WTC11 (cell line): Measurements from ENCODE around the gene ZNF724. TPM values are rescaled to one million over a fixed set of nuclear protein-coding genes. Genes with fewer than 3 reads are reported as not detected.
"Not testable (repeated sequence)": the region's sequence is repeated elsewhere in the genome, so short reads cannot be mapped to it uniquely, and the experiment has no call there.

Source experiments
- ATAC-seq: fragments of 200-7000 bp; cut with Tn5 transposase; 2 replicates; pipeline ENCODE4 v1.10.0; 2021; ENCODE audit warnings: mild to moderate bottlenecking, moderate library complexity
- CTCF ChIA-PET: fragments of 300-600 bp; sonication (Branson Sonifier 250); formaldehyde crosslinking; loops from one replicate; lab custom pipeline; 2021; ENCODE audit warnings: antibody characterized with exemption; lab: Charles Lee
- POLR2A ChIA-PET: fragments of 350-600 bp; sonication (Branson Sonifier 250); formaldehyde crosslinking; loops from one replicate; lab custom pipeline; 2021; ENCODE audit warnings: antibody characterized with exemption; lab: Charles Lee
- DNase-seq: peaks from one replicate; pipeline ENCODE4 v3.0.0; 2021; ENCODE audit warnings: low spot score
- H3K27ac Mint-ChIP-seq: 2 replicates; pipeline ENCODE4 v1.8.0; 2021; ENCODE audit warnings: mixed read lengths
- H3K27me3 Mint-ChIP-seq: 2 replicates; pipeline ENCODE4 v1.8.0; 2021; ENCODE audit warnings: low read depth, mild to moderate bottlenecking, moderate library complexity, mixed read lengths
- H3K36me3 Mint-ChIP-seq: 2 replicates; pipeline ENCODE4 v1.8.0; 2021; ENCODE audit warnings: mixed read lengths
- H3K4me1 Mint-ChIP-seq: 2 replicates; pipeline ENCODE4 v1.8.0; 2022; ENCODE audit warnings: mixed read lengths
- H3K4me3 Mint-ChIP-seq: 2 replicates; pipeline ENCODE4 v1.8.0; 2021; ENCODE audit warnings: mild to moderate bottlenecking, moderate library complexity, mixed read lengths
- H3K9me3 Mint-ChIP-seq: 2 replicates; pipeline ENCODE4 v1.8.0; 2021; ENCODE audit warnings: mixed read lengths
- AR ChIP-seq: fragments of 250-450 bp; sonication (Bioruptor Pico); IDR thresholded peaks from 2 replicates; pipeline ENCODE4 v1.9.0; 2021; ENCODE audit warnings: mild to moderate bottlenecking
- CREB1 ChIP-seq: sonication (generic); formaldehyde crosslinking; IDR thresholded peaks from 2 replicates; pipeline ENCODE4 v1.8.0; 2023; ENCODE audit warnings: mild to moderate bottlenecking, missing genetic modification reagents
- FOXJ3 ChIP-seq: sonication (generic); formaldehyde crosslinking; IDR thresholded peaks from 2 replicates; pipeline ENCODE4 v1.9.0; 2021; ENCODE audit warnings: missing genetic modification reagents, mild to moderate bottlenecking, borderline replicate concordance
- GABPB1 ChIP-seq: sonication (generic); formaldehyde crosslinking; IDR thresholded peaks from 2 replicates; pipeline ENCODE4 v1.8.1; 2023; ENCODE audit warnings: mild to moderate bottlenecking, missing genetic modification reagents
- IRF1 ChIP-seq: sonication (generic); formaldehyde crosslinking; IDR thresholded peaks from 2 replicates; pipeline ENCODE4 v1.8.0; 2023; ENCODE audit warnings: missing genetic modification reagents
- MAX ChIP-seq: sonication (generic); formaldehyde crosslinking; IDR thresholded peaks from 2 replicates; pipeline ENCODE4 v1.8.0; 2022; ENCODE audit warnings: mild to moderate bottlenecking, missing genetic modification reagents
- MXD4 ChIP-seq: fragments of 250-450 bp; sonication (Bioruptor Pico); IDR thresholded peaks from 2 replicates; pipeline ENCODE4 v1.8.0; 2021; ENCODE audit warnings: mild to moderate bottlenecking, moderate library complexity, borderline replicate concordance
- NFYB ChIP-seq: sonication (generic); formaldehyde crosslinking; conservative IDR thresholded peaks from 2 replicates; pipeline ENCODE4 v1.8.0; 2022; ENCODE audit warnings: low read depth, missing genetic modification reagents
- OVOL2 ChIP-seq: fragments of 250-450 bp; sonication (Bioruptor Pico); IDR thresholded peaks from 2 replicates; pipeline ENCODE4 v1.9.0; 2021; ENCODE audit warnings: mild to moderate bottlenecking, borderline replicate concordance
- PRRX2 ChIP-seq: fragments of 250-450 bp; sonication (Bioruptor Pico); IDR thresholded peaks from 2 replicates; pipeline ENCODE4 v1.8.0; 2021; ENCODE audit warnings: mild to moderate bottlenecking
- RORB ChIP-seq: fragments of 250-450 bp; sonication (Bioruptor Pico); IDR thresholded peaks from 2 replicates; pipeline ENCODE4 v1.9.0; 2021; ENCODE audit warnings: mild to moderate bottlenecking
- SOX15 ChIP-seq: fragments of 250-450 bp; sonication (Bioruptor Pico); IDR thresholded peaks from 2 replicates; pipeline ENCODE4 v1.9.0; 2021; ENCODE audit warnings: mild to moderate bottlenecking
- ZNF423 ChIP-seq: fragments of 250-450 bp; sonication (Bioruptor Pico); IDR thresholded peaks from 2 replicates; pipeline ENCODE4 v2.1.2; 2022; ENCODE audit warnings: mild to moderate bottlenecking, moderate library complexity
- ZNF425 ChIP-seq: fragments of 250-450 bp; sonication (Bioruptor Pico); conservative IDR thresholded peaks from 2 replicates; pipeline ENCODE4 v1.9.0; 2021; ENCODE audit warnings: mild to moderate bottlenecking
- ZNF671 ChIP-seq: fragments of 250-450 bp; sonication (Bioruptor Pico); IDR thresholded peaks from 2 replicates; pipeline ENCODE4 v1.8.0; 2021; ENCODE audit warnings: mild to moderate bottlenecking
- ZSCAN18 ChIP-seq: fragments of 250-450 bp; sonication (Bioruptor Pico); IDR thresholded peaks from 2 replicates; pipeline ENCODE4 v2.1.2; 2022; ENCODE audit warnings: mild to moderate bottlenecking, moderate library complexity
- total RNA-seq: library from RNA; stranded (reverse); gene quantifications from 3 replicates; pipeline ENCODE4 v1.2.3, GENCODE V29; 2021

ZNF724 gene
- total RNA-seq, 1 experiment from 2014 or later, result 59.0 TPM

- Mint-ChIP-seq H3K27me3 (no peaks in the 10 kb centered on the region), H3K9me3 (no peaks in the 10 kb centered on the region), H3K27ac (no peak overlapping the region; the same call in 1 of the 2 replicates), H3K4me3 (no peak overlapping the region), H3K4me1 (peaks cover 8% of the 10 kb centered on the region; the same call in 1 of the 2 replicates), H3K36me3 (peaks cover 23% of the 10 kb centered on the region)
- ChIA-PET CTCF (no interaction called here), POLR2A (no interaction called here)
- no peak for DNase-seq
- no peak for TF ChIP-seq GABPB1 (CRISPR knock-in tag)
- no peak for TF ChIP-seq ZNF425 (CRISPR knock-in tag)
- no peak for TF ChIP-seq SOX15 (CRISPR knock-in tag)
- no peak for TF ChIP-seq ZNF671 (CRISPR knock-in tag)
- no peak for TF ChIP-seq ZSCAN18 (CRISPR knock-in tag)
- no peak for TF ChIP-seq RORB
- TF ChIP-seq IRF1 (CRISPR knock-in tag), result no peak
- TF ChIP-seq FOXJ3, result no peak
- no peak for TF ChIP-seq ZNF423 (CRISPR knock-in tag)
- no peak for TF ChIP-seq CREB1 (CRISPR knock-in tag)
- no peak for TF ChIP-seq MAX (CRISPR knock-in tag)
- no peak for TF ChIP-seq NFYB (CRISPR knock-in tag)
- TF ChIP-seq MXD4, result no peak
- TF ChIP-seq OVOL2, result no peak
- ATAC-seq, result no peak
These were observed 5.5 kb upstream of the ZNF724 start for GRCh38 chr19:23255700-23256099.

- peaks cover 9% of the 10 kb centered on the region for H3K36me3 Mint-ChIP-seq
- DNase-seq, result no peak
- H3K9me3 Mint-ChIP-seq, result no peaks in the 10 kb centered on the region
- no peaks in the 10 kb centered on the region for H3K27me3 Mint-ChIP-seq
- TF ChIP-seq AR (CRISPR knock-in tag), result 0 out of 2 replicates have a peak, but pooled peaks have one; percentile 43
- no peak for TF ChIP-seq PRRX2 (CRISPR knock-in tag)
- H3K27ac Mint-ChIP-seq, result no peak overlapping the region
- no peak for ATAC-seq
- peaks cover 8% of the 10 kb centered on the region; the same call in 1 of the 2 replicates for H3K4me1 Mint-ChIP-seq
- H3K4me3 Mint-ChIP-seq, result no peak overlapping the region
- ChIA-PET CTCF (interaction anchor here (0.6 kb wide), 1 partner anchor 11 kb away, joined by 3 read pairs; no protein-coding TSS in a partner anchor), POLR2A (interaction anchor here (0.8 to 1.0 kb wide), 2 partner anchors 19 kb away, joined by 3 read pairs; no protein-coding TSS in a partner anchor)
These were observed 4.1 kb upstream of the ZNF724 start for GRCh38 chr19:23254141-23254910.

- CTCF ChIA-PET, H3K27ac Mint-ChIP-seq, H3K27me3 Mint-ChIP-seq: not testable (repeated sequence)
These were observed 3.1 kb upstream of the ZNF724 start for GRCh38 chr19:23253256-23253655.

More at GRCh38 chr19:23253256-23253655, 3.1 kb upstream of the ZNF724 start:
- not testable (repeated sequence) for ATAC-seq, H3K9me3 Mint-ChIP-seq, H3K4me3 Mint-ChIP-seq, DNase-seq, H3K36me3 Mint-ChIP-seq
- H3K4me1 Mint-ChIP-seq, result peaks cover 15% of the 10 kb centered on the region
- POLR2A ChIA-PET, result interaction anchor here (0.7 to 1.0 kb wide), 2 partner anchors 20 to 281 kb away, joined by 3 to 7 read pairs; no protein-coding TSS in a partner anchor
